ENCODE results near the gene GPATCH4.

GRCh38 chr1:156582388-156583017 is 18.8 kb downstream of the GPATCH4 start:
- TF ChIP-seq POLR2AphosphoS5 (IDR thresholded peaks at IDR 0.05; ENCODE audit: low read depth, low read length): no peak
- TF ChIP-seq REST (IDR thresholded peaks at IDR 0.05; ENCODE audit: insufficient read depth in 1 of 2, low read depth in 2 of 2, low read length in 2 of 2): no peak
- no peak for TF ChIP-seq TAF1 (IDR thresholded peaks at IDR 0.05; ENCODE audit: borderline replicate concordance, insufficient read depth, low read length)
- TF ChIP-seq SIN3A (IDR thresholded peaks at IDR 0.05; ENCODE audit: borderline replicate concordance, insufficient read depth, low read length): no peak
- no peak for TF ChIP-seq FOXP2 (optimal IDR thresholded peaks at IDR 0.05; ENCODE audit: borderline replicate concordance, extremely low read depth, extremely low read length, insufficient read depth)
